ENCODE measurements around the gene TANGO2. TPM values are rescaled to one million over a fixed set of nuclear protein-coding genes. Genes with fewer than 3 reads are reported as not detected.

The TANGO2 gene
- polyA plus RNA-seq, 1 donor from 2014 or later = 12.7 TPM

- Histone ChIP-seq H3K27me3 (ENCODE audit: insufficient read depth, low read depth, low read length) (no peaks in the 10 kb centered on the region), H3K79me2 (replicated peaks; ENCODE audit: insufficient read depth, low read length) (no peaks in the 10 kb centered on the region), H3K36me3 (ENCODE audit: insufficient read depth, low read length) (no peaks in the 10 kb centered on the region), H3F3A (ENCODE audit: insufficient read depth, low read length, poor library complexity, severe bottlenecking) (no peaks in the 10 kb centered on the region), H4K20me1 (ENCODE audit: insufficient read depth) (no peaks in the 10 kb centered on the region), H2AFZ (ENCODE audit: low read depth, low read length) (no peak overlapping the region), H3K4me2 (ENCODE audit: low read length) (no peak overlapping the region), H3K9ac (ENCODE audit: low read length) (no peak overlapping the region), H3K9me2 (ENCODE audit: insufficient read depth, low read length) (no peaks in the 10 kb centered on the region), H3K27ac (ENCODE audit: low read length) (no peak overlapping the region), H3K9me3 (ENCODE audit: low read length) (no peaks in the 10 kb centered on the region), H3K4me3 (ENCODE audit: low read length) (no peak overlapping the region)
- TF ChIP-seq EZH2 (IDR thresholded peaks at IDR 0.05; ENCODE audit: borderline replicate concordance, insufficient read depth, low read length, poor library complexity, severe bottlenecking) (no peak), POLR2AphosphoS5 (IDR thresholded peaks at IDR 0.05) (no peak), EP300 (conservative IDR thresholded peaks at IDR 0.05; ENCODE audit: poor library complexity, severe bottlenecking) (no peak), MXI1 (conservative IDR thresholded peaks at IDR 0.05; ENCODE audit: poor library complexity, severe bottlenecking) (no peak), CTCF (IDR thresholded peaks at IDR 0.05; ENCODE audit: poor library complexity, severe bottlenecking) (no peak), TAF1 (IDR thresholded peaks at IDR 0.05; ENCODE audit: low read depth) (no peak), REST (IDR thresholded peaks at IDR 0.05; ENCODE audit: borderline replicate concordance) (no peak), SMC3 (conservative IDR thresholded peaks at IDR 0.05; ENCODE audit: poor library complexity) (no peak), RAD21 (conservative IDR thresholded peaks at IDR 0.05) (no peak)
These were observed 11.6 kb downstream of the TANGO2 start for GRCh38 chr22:20032407-20032991.

- no peaks in the 10 kb centered on the region for H3K79me2 ChIP-seq (replicated peaks; ENCODE audit: insufficient read depth, low read length)
- no peaks in the 10 kb centered on the region for H3K9me3 ChIP-seq (ENCODE audit: low read length)
- H4K20me1 ChIP-seq (ENCODE audit: insufficient read depth) = no peaks in the 10 kb centered on the region
- no peak overlapping the region for H3K27ac ChIP-seq (ENCODE audit: low read length)
- H3F3A ChIP-seq (ENCODE audit: insufficient read depth, low read length, poor library complexity, severe bottlenecking) = no peaks in the 10 kb centered on the region
- H3K36me3 ChIP-seq (ENCODE audit: insufficient read depth, low read length) = no peaks in the 10 kb centered on the region
- H3K9me2 ChIP-seq (ENCODE audit: insufficient read depth, low read length) = no peaks in the 10 kb centered on the region
- H3K27me3 ChIP-seq (ENCODE audit: insufficient read depth, low read depth, low read length) = no peaks in the 10 kb centered on the region
- no peak overlapping the region for H2AFZ ChIP-seq (ENCODE audit: low read depth, low read length)
- no peak overlapping the region for H3K9ac ChIP-seq (ENCODE audit: low read length)
- TF ChIP-seq EP300 (conservative IDR thresholded peaks at IDR 0.05; ENCODE audit: poor library complexity, severe bottlenecking) = no peak
- no peak for TF ChIP-seq CTCF (IDR thresholded peaks at IDR 0.05; ENCODE audit: poor library complexity, severe bottlenecking)
- TF ChIP-seq POLR2AphosphoS5 (IDR thresholded peaks at IDR 0.05) = no peak
- TF ChIP-seq REST (IDR thresholded peaks at IDR 0.05; ENCODE audit: borderline replicate concordance) = no peak
- no peak overlapping the region for H3K4me3 ChIP-seq (ENCODE audit: low read length)
- no peak overlapping the region for H3K4me2 ChIP-seq (ENCODE audit: low read length)
These were observed 12.3 kb downstream of the TANGO2 start for GRCh38 chr22:20033045-20033706.

Measured in neural cell (in vitro differentiated cells).